Body of pancreas (tissue), 4 donors: ENCODE measurements around the gene SMARCAD1.

Experiments
- CTCF ChIP-seq, 7 experiments: fragments of 450-650 bp in 4 of 7; fragments of 200-600 bp in 3 of 7; sonication (generic) in 3 of 7; IDR thresholded peaks; one replicate each; pipeline ENCODE4 v1.5.1; 2016 to 2019; ENCODE audit warnings: antibody characterized with exemption in 7 of 7
- POLR2A ChIP-seq, 3 donors: fragments of 450-650 bp; IDR thresholded peaks; one replicate each; pipeline ENCODE4 v1.6.1; 2016; ENCODE audit warnings: antibody characterized with exemption in 3 of 3, mild to moderate bottlenecking in 2 of 3

DNA sequence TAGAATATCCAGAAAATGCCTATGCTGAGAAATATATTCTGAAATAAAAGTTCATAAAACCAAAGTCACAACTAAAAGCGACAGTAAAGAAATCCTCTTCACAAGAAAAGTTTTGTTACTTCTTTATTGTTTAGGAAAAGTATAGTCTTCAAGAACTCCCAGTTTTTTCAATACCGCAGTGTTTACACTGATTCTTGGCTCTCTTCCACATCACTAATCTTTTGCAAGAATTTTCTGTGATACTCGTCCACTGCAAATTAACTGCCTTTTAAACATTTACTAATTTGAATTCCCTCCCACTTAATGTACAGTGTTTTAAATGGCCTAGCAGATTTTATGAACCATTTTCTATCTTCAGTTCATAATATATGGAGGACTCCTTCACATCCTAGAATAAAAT, 69.9 kb downstream of the SMARCAD1 start:
- TF ChIP-seq CTCF (IDR thresholded peaks at IDR 0.05) (no peak), POLR2A (IDR thresholded peaks at IDR 0.05) (no peak)
